WTC11 (cell line): ENCODE measurements around the gene TCF20. TPM values are rescaled to one million over a fixed set of nuclear protein-coding genes. Genes with fewer than 3 reads are reported as not detected.

Experiments
- ATAC-seq: fragments of 200-7000 bp; cut with Tn5 transposase; 2 replicates; pipeline ENCODE4 v1.10.0; 2021; ENCODE audit warnings: mild to moderate bottlenecking, moderate library complexity
- CTCF ChIA-PET: fragments of 300-600 bp; sonication (Branson Sonifier 250); formaldehyde crosslinking; loops from one replicate; lab custom pipeline; 2021; ENCODE audit warnings: antibody characterized with exemption; lab: Charles Lee
- POLR2A ChIA-PET: fragments of 350-600 bp; sonication (Branson Sonifier 250); formaldehyde crosslinking; loops from one replicate; lab custom pipeline; 2021; ENCODE audit warnings: antibody characterized with exemption; lab: Charles Lee
- DNase-seq: peaks from one replicate; pipeline ENCODE4 v3.0.0; 2021; ENCODE audit warnings: low spot score
- H3K27ac Mint-ChIP-seq: 2 replicates; pipeline ENCODE4 v1.8.0; 2021; ENCODE audit warnings: mixed read lengths
- H3K27me3 Mint-ChIP-seq: 2 replicates; pipeline ENCODE4 v1.8.0; 2021; ENCODE audit warnings: low read depth, mild to moderate bottlenecking, moderate library complexity, mixed read lengths
- H3K36me3 Mint-ChIP-seq: 2 replicates; pipeline ENCODE4 v1.8.0; 2021; ENCODE audit warnings: mixed read lengths
- H3K4me1 Mint-ChIP-seq: 2 replicates; pipeline ENCODE4 v1.8.0; 2022; ENCODE audit warnings: mixed read lengths
- H3K4me3 Mint-ChIP-seq: 2 replicates; pipeline ENCODE4 v1.8.0; 2021; ENCODE audit warnings: mild to moderate bottlenecking, moderate library complexity, mixed read lengths
- H3K9me3 Mint-ChIP-seq: 2 replicates; pipeline ENCODE4 v1.8.0; 2021; ENCODE audit warnings: mixed read lengths
- CDX4 ChIP-seq: fragments of 250-450 bp; sonication (Bioruptor Pico); IDR thresholded peaks from 2 replicates; pipeline ENCODE4 v1.9.0; 2021; ENCODE audit warnings: moderate library complexity, mild to moderate bottlenecking, inconsistent platforms, borderline replicate concordance
- CREM ChIP-seq: sonication (generic); formaldehyde crosslinking; IDR thresholded peaks from 2 replicates; pipeline ENCODE4 v1.8.1; 2022; ENCODE audit warnings: mild to moderate bottlenecking, missing genetic modification reagents, moderate library complexity
- CTCF ChIP-seq: fragments of 200-600 bp; IDR thresholded peaks from 2 replicates; pipeline ENCODE4 v1.8.0; 2022; ENCODE audit warnings: antibody characterized with exemption
- E2F1 ChIP-seq: sonication (generic); formaldehyde crosslinking; IDR thresholded peaks from 2 replicates; pipeline ENCODE4 v1.8.0; 2022; ENCODE audit warnings: mild to moderate bottlenecking, missing genetic modification reagents
- FOXK1 ChIP-seq: sonication (generic); formaldehyde crosslinking; IDR thresholded peaks from 2 replicates; pipeline ENCODE4 v1.8.0; 2022; ENCODE audit warnings: mild to moderate bottlenecking, moderate library complexity, missing genetic modification reagents
- KAT7 ChIP-seq: sonication (generic); formaldehyde crosslinking; IDR thresholded peaks from 2 replicates; pipeline ENCODE4 v1.8.1; 2023; ENCODE audit warnings: missing genetic modification reagents, mild to moderate bottlenecking, borderline replicate concordance
- MXD4 ChIP-seq: fragments of 250-450 bp; sonication (Bioruptor Pico); IDR thresholded peaks from 2 replicates; pipeline ENCODE4 v1.8.0; 2021; ENCODE audit warnings: mild to moderate bottlenecking, moderate library complexity, borderline replicate concordance
- NR1H2 ChIP-seq: sonication (generic); formaldehyde crosslinking; IDR thresholded peaks from 2 replicates; pipeline ENCODE4 v1.9.0; 2021; ENCODE audit warnings: mild to moderate bottlenecking, moderate library complexity, missing genetic modification reagents
- OVOL2 ChIP-seq: fragments of 250-450 bp; sonication (Bioruptor Pico); IDR thresholded peaks from 2 replicates; pipeline ENCODE4 v1.9.0; 2021; ENCODE audit warnings: mild to moderate bottlenecking, borderline replicate concordance
- SMAD3 ChIP-seq: sonication (generic); formaldehyde crosslinking; IDR thresholded peaks from 2 replicates; pipeline ENCODE4 v1.8.0; 2022; ENCODE audit warnings: missing genetic modification reagents, mild to moderate bottlenecking, borderline replicate concordance
- SOX15 ChIP-seq: fragments of 250-450 bp; sonication (Bioruptor Pico); IDR thresholded peaks from 2 replicates; pipeline ENCODE4 v1.9.0; 2021; ENCODE audit warnings: mild to moderate bottlenecking
- TCF7 ChIP-seq: sonication (generic); formaldehyde crosslinking; IDR thresholded peaks from 2 replicates; pipeline ENCODE4 v1.8.0; 2022; ENCODE audit warnings: mild to moderate bottlenecking, low read depth, missing genetic modification reagents, moderate library complexity
- ZBTB43 ChIP-seq: sonication (generic); formaldehyde crosslinking; IDR thresholded peaks from 2 replicates; pipeline ENCODE4 v1.8.1; 2023; ENCODE audit warnings: mild to moderate bottlenecking, missing genetic modification reagents
- ZNF121 ChIP-seq: sonication (generic); formaldehyde crosslinking; IDR thresholded peaks from 2 replicates; pipeline ENCODE4 v1.8.0; 2023; ENCODE audit warnings: missing genetic modification reagents
- ZNF219 ChIP-seq: sonication (generic); formaldehyde crosslinking; IDR thresholded peaks from 2 replicates; pipeline ENCODE4 v1.8.0; 2023; ENCODE audit warnings: missing genetic modification reagents, mild to moderate bottlenecking, borderline replicate concordance
- ZNF423 ChIP-seq: fragments of 250-450 bp; sonication (Bioruptor Pico); IDR thresholded peaks from 2 replicates; pipeline ENCODE4 v2.1.2; 2022; ENCODE audit warnings: mild to moderate bottlenecking, moderate library complexity
- ZNF671 ChIP-seq: fragments of 250-450 bp; sonication (Bioruptor Pico); IDR thresholded peaks from 2 replicates; pipeline ENCODE4 v1.8.0; 2021; ENCODE audit warnings: mild to moderate bottlenecking
- total RNA-seq: library from RNA; stranded (reverse); gene quantifications from 3 replicates; pipeline ENCODE4 v1.2.3, GENCODE V29; 2021
- TF ChIP-seq, protein P1 (sequence below): sonication (generic); formaldehyde crosslinking; IDR thresholded peaks from 2 replicates; pipeline ENCODE4 v1.8.1; 2023; ENCODE audit warnings: mild to moderate bottlenecking, missing genetic modification reagents
- TF ChIP-seq, protein P2 (sequence below): sonication (generic); formaldehyde crosslinking; IDR thresholded peaks from 2 replicates; pipeline ENCODE4 v1.8.0; 2022; ENCODE audit warnings: mild to moderate bottlenecking, missing genetic modification reagents
- TF ChIP-seq, protein P3 (sequence below): fragments of 250-450 bp; sonication (Bioruptor Pico); IDR thresholded peaks from 2 replicates; pipeline ENCODE4 v1.8.0; 2021; ENCODE audit warnings: mild to moderate bottlenecking

TCF20 gene
- total RNA-seq, 1 experiment from 2014 or later = 77.0 TPM

GRCh38 chr22:42277988-42278776, 7.7 kb upstream of the TCF20 start:
- Mint-ChIP-seq H3K27ac (no peak overlapping the region), H3K9me3 (no peaks in the 10 kb centered on the region), H3K4me1 (peaks cover 39% of the 10 kb centered on the region), H3K27me3 (peaks cover 40% of the 10 kb centered on the region), H3K36me3 (no peaks in the 10 kb centered on the region; the same call in 1 of the 2 replicates), H3K4me3 (no peak overlapping the region)
- POLR2A ChIA-PET = interaction anchor here (0.5 kb wide), 1 partner anchor 24 kb away, joined by 3 read pairs; no protein-coding TSS in a partner anchor
- DNase-seq (no peak), ATAC-seq (no peak)
- CTCF ChIA-PET = interaction anchor here (0.7 to 1.9 kb wide), 8 partner anchors 15 to 165 kb away, joined by 3 to 11 read pairs (median 4); no protein-coding TSS in a partner anchor
- TF ChIP-seq NR1H2 (CRISPR knock-in tag) (no peak), ZNF423 (CRISPR knock-in tag) (no peak), MXD4 (no peak), CTCF (no peak), FOXK1 (CRISPR knock-in tag) (no peak), ZNF121 (CRISPR knock-in tag) (no peak), ZNF671 (CRISPR knock-in tag) (no peak), ZNF219 (CRISPR knock-in tag) (no peak), OVOL2 (no peak), SMAD3 (CRISPR knock-in tag) (no peak), E2F1 (CRISPR knock-in tag) (no peak), CDX4 (CRISPR knock-in tag) (no peak), KAT7 (CRISPR knock-in tag) (no peak), CREM (CRISPR knock-in tag) (no peak), TCF7 (no peak)
- TF ChIP-seq, protein P1, sequence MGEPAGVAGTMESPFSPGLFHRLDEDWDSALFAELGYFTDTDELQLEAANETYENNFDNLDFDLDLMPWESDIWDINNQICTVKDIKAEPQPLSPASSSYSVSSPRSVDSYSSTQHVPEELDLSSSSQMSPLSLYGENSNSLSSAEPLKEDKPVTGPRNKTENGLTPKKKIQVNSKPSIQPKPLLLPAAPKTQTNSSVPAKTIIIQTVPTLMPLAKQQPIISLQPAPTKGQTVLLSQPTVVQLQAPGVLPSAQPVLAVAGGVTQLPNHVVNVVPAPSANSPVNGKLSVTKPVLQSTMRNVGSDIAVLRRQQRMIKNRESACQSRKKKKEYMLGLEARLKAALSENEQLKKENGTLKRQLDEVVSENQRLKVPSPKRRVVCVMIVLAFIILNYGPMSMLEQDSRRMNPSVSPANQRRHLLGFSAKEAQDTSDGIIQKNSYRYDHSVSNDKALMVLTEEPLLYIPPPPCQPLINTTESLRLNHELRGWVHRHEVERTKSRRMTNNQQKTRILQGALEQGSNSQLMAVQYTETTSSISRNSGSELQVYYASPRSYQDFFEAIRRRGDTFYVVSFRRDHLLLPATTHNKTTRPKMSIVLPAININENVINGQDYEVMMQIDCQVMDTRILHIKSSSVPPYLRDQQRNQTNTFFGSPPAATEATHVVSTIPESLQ (CRISPR knock-in tag) = no peak
- TF ChIP-seq, protein P2, sequence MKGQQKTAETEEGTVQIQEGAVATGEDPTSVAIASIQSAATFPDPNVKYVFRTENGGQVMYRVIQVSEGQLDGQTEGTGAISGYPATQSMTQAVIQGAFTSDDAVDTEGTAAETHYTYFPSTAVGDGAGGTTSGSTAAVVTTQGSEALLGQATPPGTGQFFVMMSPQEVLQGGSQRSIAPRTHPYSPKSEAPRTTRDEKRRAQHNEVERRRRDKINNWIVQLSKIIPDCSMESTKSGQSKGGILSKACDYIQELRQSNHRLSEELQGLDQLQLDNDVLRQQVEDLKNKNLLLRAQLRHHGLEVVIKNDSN (CRISPR knock-in tag) = no peak
- TF ChIP-seq, all 79 proteins: peak for 0

DNA sequence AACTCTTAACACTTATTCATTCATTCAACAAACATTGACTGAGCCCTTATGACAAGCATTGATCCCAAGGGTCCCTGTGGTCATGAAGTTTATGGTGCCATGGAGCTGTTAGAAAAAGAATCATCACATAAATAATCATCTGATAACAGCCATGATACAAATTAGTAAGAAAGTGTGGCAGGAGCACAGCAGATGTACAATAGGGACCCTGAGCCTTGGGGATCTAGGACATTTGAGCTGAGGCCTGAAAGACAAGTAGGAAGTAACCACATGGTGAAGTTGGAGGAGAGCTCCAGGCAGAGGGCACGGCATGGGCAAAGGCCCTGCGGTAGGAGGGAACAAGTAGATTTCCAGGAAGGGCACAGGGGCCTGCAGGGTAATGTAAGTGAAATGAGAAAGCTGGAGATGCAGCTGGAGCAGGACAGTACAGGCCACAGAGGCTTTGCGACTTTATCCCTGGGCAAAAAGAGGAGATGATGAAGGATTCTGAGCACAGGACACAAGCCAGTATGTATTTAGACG, 6.8 kb upstream of the TCF20 start:
- ATAC-seq = no peak

More for the DNA sequence above, 6.8 kb upstream of the TCF20 start:
- no peaks in the 10 kb centered on the region; the same call in 1 of the 2 replicates for H3K36me3 Mint-ChIP-seq
- ChIA-PET POLR2A (interaction anchor here (0.5 kb wide), 1 partner anchor 23 kb away, joined by 3 read pairs; no protein-coding TSS in a partner anchor), CTCF (interaction anchor here (0.8 to 1.9 kb wide), 4 partner anchors 23 to 166 kb away, joined by 3 to 11 read pairs (median 6); no protein-coding TSS in a partner anchor)
- DNase-seq = no peak
- no peak for TF ChIP-seq SOX15 (CRISPR knock-in tag)
- no peak for TF ChIP-seq ZBTB43 (CRISPR knock-in tag)
- TF ChIP-seq CTCF = no peak
- TF ChIP-seq, protein P3, sequence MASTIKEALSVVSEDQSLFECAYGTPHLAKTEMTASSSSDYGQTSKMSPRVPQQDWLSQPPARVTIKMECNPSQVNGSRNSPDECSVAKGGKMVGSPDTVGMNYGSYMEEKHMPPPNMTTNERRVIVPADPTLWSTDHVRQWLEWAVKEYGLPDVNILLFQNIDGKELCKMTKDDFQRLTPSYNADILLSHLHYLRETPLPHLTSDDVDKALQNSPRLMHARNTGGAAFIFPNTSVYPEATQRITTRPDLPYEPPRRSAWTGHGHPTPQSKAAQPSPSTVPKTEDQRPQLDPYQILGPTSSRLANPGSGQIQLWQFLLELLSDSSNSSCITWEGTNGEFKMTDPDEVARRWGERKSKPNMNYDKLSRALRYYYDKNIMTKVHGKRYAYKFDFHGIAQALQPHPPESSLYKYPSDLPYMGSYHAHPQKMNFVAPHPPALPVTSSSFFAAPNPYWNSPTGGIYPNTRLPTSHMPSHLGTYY = no peak
- no peak overlapping the region for H3K27ac Mint-ChIP-seq
- peaks cover 32% of the 10 kb centered on the region for H3K4me1 Mint-ChIP-seq
- no peaks in the 10 kb centered on the region for H3K9me3 Mint-ChIP-seq
- no peak overlapping the region for H3K4me3 Mint-ChIP-seq
- peaks cover 34% of the 10 kb centered on the region for H3K27me3 Mint-ChIP-seq
